ENCODE measurements around the gene SH3RF1.

DNA sequence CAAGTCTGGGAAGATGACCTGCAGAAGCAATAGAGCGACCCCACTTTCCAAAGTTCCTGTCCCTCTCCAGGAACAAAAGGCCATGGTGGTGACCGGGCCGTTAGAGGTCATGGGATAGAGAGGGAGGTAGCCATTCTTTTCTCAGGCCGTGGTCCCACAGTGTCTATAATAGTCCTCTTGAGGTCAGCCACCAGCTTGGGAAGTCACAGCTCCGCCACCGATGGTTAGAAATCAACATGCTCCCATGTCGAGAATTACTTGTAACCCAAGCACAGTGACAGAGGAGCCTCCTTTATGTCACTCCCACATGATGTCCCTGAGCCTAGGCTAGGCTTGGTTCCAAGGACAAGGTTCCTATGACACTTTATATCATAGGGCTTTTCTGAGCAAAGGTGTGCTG is 212.4 kb downstream of the SH3RF1 start:
- TF ChIP-seq, protein P1, sequence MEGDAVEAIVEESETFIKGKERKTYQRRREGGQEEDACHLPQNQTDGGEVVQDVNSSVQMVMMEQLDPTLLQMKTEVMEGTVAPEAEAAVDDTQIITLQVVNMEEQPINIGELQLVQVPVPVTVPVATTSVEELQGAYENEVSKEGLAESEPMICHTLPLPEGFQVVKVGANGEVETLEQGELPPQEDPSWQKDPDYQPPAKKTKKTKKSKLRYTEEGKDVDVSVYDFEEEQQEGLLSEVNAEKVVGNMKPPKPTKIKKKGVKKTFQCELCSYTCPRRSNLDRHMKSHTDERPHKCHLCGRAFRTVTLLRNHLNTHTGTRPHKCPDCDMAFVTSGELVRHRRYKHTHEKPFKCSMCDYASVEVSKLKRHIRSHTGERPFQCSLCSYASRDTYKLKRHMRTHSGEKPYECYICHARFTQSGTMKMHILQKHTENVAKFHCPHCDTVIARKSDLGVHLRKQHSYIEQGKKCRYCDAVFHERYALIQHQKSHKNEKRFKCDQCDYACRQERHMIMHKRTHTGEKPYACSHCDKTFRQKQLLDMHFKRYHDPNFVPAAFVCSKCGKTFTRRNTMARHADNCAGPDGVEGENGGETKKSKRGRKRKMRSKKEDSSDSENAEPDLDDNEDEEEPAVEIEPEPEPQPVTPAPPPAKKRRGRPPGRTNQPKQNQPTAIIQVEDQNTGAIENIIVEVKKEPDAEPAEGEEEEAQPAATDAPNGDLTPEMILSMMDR (conservative IDR thresholded peaks at IDR 0.05; ENCODE audit: low read depth in 2 of 2) = no peak
- TF ChIP-seq CREB1 (CRISPR knock-in tag; IDR thresholded peaks at IDR 0.05; ENCODE audit: low read depth) = no peak

All from GM23338 (cell line).